ENCODE data around the gene CDK12.
"Not testable (repeated sequence)": the region's sequence is repeated elsewhere in the genome, so short reads cannot be mapped to it uniquely, and the experiment has no call there.

The CDK12 gene

DNA sequence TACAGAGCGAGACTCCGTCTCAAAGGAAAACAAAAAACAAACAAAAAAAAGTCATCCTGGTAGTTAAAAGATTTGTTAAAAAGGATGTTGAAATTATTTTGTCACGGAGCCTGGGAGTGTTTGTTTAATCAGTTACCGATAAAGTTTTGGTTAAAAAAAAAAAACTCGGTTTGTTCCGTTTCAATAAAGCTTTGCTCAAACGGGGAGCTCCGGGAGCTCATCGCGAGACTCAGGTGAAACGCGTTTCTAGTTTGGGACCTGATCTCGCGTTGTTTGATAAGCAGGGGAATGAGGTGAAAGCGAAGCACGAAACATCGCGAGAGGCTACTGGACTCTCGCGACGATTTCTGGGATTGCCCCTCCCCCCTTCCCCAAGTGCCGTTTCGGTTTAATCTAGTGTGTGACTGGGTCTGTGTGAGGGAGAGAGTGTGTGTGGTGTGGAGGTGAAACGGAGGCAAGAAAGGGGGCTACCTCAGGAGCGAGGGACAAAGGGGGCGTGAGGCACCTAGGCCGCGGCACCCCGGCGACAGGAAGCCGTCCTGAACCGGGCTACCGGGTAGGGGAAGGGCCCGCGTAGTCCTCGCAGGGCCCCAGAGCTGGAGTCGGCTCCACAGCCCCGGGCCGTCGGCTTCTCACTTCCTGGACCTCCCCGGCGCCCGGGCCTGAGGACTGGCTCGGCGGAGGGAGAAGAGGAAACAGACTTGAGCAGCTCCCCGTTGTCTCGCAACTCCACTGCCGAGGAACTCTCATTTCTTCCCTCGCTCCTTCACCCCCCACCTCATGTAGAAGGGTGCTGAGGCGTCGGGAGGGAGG, at the start of gene CDK12:
Gene CDK12 (plus strand): TSS at position 374 of the 813 bp plus-strand sequence. CDS start 586 bp downstream, outside the sequence.
- peak; percentile 100 for DNase-seq

DNA sequence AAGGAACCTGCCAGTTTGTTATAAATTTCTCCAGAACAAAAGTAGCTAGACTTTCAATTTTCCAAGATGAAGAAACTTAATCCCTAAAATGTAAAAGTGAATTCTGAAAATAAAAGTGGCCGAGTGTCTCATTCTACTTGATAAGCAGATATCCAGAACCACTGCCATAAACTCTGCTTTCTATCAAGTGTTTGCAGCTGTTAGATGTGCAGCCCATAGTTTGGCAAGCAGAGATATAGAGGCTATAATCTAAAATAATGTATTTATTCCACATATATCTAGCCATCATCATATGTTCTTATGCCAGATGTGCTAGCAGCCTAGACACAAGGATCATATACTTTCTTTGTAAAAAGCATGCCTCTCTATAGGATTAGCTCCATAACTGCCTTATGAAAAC, 45.1 kb upstream of the CDK12 start:
- DNase-seq: peak; percentile 89

DNA sequence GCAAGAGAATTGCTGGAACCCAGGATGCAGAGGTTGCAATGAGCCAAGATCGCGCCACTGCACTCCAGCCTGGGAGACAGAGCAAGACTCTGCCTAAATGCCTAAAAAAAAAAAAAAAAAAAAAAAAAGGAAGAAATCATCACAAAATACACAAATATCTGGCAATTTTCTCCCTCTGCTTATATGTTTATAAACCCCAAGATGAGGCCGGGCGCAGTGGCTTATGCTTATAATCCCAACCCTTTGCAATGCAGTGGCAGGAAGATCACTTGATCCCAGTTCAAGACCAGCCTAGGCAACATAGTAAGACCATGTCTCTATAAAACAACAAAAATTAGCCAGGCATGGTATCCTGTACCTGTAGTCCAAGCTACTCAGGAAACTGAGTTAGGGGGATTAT, 31.7 kb upstream of the CDK12 start:
- no peak for DNase-seq

DNA sequence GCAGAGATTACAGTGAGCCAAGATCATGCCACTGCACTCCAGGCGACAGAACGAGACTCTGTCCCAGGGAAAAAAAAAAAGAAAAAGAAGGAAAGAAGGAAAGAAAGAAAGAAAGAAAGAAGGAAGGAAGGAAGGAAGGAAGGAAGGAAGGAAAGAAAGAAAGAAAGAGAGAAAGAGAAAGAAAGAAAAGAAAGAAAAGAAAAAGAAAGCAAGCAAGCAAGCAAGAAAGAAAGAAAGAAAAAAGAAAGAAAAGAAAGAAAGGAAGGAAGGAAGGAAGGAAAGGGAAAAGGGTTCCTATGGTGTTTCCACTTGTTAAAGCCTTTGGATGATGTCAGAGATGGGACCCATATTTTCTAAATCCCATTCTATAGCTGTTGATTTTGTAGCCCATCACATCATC, 21.4 kb upstream of the CDK12 start:
- not testable (repeated sequence) for DNase-seq

DNA sequence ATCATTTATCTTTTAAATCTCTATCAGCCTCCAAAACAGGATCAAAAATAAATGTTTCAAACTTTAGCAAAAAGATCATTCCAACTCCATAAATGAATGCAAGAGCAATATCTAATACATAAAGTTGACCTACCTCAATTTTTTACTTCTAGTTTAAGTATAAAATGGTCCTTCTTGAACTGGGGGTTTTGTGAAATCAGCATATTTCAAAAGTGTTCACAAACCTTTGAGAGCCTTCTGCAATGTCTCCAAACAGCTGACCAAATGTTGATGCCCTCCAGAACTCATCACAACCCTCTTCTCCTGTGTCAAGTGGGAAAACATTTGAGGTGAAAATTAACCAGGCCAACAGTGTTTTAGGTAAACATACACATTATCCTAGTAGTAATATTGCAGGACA, 18.0 kb upstream of the CDK12 start:
- DNase-seq: no peak

DNA sequence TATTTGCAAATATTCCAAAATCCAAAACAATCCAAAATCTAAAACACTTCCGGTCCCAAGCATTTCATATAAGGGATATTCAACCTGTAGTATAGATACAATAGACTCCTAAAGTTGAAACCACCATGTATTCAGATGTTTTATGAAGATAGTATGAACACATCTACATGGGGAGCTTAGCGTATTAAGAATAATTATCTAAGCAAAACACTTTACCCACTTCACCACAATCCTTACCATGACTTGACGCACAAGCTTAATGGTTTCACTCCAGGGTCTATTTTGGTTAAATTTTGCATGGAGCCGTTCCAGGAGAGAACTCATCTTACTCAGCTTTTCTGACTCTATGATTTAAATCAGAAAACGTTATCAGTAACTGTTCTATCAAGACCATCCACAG, 13.7 kb upstream of the CDK12 start:
- DNase-seq: peak; percentile 48

DNA sequence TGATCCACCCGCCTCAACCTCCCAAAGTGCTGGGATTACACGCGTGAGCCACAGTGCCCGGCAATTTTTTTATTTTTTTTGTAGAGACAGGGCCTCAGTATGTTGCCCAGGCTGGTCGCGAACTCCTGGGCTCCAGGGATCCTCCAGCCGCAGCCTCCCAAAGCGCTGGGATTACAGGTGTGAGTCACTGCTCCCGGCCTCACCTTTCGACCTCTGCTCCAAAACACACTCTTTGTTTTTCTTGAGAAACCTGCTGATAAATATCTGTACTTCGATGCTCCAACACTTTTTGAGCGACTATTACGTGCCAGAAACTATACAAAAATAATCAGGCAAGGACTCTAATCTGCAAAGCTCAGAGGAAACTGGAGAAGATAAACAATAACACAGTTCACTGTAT, 11.2 kb upstream of the CDK12 start:
- DNase-seq: no peak

DNA sequence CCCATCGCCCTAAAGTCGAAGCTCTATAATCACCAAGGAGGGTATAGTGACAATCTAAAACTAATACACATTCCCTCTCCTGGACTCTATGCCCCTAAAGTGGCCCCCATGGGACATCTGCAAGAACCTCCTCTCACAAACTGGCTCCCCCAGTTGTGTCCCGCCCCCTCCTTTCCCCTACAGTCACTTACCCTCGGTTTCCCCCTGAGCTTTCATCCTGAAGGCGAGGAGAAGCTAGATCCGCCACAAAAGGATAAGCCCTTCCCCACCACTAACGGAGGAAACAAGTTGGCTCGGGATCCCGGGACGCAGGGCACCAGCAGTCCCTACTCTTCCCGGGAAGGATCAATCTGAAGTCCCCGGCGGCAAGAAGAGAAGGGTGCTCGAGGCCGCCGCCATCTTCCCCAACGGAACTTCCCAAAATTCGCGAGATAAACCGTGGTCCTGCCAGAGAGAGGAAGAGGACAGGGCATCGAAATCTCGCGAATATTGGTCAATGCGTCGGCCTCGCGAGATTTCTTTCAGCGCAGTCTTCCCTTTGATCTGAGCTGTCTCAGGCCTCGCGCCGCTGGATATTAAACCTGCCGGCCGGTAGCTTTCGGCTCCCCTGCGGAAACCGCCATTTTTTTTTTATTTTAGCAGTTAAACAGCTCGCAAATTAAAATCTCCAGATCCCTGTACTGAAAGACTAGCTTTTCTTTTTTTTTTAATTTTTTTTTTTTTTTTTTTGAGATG, 10.3 kb upstream of the CDK12 start, which contains the start of gene MED1:
Gene MED1 (minus strand): TSS at position 417 of the 735 bp plus-strand sequence. CDS start 201 bp downstream, at position 216.
- DNase-seq: peak; percentile 99

DNA sequence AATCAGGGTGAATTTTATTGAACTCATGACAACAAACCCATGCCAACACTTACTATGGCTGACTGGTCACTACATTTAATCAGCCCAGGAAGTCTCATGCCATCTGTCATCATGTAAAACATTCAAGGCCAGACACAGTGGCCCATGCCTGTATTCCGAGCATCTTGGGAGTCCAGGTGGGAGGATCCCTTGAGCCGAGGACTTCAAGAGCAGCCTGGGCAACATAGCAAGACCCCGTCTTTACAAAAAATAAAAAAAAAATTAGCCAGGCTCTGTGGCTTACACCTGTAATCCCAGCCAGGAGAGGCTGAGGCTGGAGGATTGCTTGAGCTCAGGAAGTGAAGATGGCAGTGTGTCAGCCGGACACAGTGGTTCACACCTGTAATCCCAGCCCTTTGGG, 5.4 kb upstream of the CDK12 start:
- no peak for DNase-seq

DNA sequence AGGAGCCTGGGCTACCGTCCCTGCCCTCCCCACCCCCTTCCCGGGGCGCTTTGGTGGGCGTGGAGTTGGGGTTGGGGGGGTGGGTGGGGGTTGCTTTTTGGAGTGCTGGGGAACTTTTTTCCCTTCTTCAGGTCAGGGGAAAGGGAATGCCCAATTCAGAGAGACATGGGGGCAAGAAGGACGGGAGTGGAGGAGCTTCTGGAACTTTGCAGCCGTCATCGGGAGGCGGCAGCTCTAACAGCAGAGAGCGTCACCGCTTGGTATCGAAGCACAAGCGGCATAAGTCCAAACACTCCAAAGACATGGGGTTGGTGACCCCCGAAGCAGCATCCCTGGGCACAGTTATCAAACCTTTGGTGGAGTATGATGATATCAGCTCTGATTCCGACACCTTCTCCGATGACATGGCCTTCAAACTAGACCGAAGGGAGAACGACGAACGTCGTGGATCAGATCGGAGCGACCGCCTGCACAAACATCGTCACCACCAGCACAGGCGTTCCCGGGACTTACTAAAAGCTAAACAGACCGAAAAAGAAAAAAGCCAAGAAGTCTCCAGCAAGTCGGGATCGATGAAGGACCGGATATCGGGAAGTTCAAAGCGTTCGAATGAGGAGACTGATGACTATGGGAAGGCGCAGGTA, 762 bp downstream of the CDK12 start:
- peak; percentile 29 for DNase-seq

DNA sequence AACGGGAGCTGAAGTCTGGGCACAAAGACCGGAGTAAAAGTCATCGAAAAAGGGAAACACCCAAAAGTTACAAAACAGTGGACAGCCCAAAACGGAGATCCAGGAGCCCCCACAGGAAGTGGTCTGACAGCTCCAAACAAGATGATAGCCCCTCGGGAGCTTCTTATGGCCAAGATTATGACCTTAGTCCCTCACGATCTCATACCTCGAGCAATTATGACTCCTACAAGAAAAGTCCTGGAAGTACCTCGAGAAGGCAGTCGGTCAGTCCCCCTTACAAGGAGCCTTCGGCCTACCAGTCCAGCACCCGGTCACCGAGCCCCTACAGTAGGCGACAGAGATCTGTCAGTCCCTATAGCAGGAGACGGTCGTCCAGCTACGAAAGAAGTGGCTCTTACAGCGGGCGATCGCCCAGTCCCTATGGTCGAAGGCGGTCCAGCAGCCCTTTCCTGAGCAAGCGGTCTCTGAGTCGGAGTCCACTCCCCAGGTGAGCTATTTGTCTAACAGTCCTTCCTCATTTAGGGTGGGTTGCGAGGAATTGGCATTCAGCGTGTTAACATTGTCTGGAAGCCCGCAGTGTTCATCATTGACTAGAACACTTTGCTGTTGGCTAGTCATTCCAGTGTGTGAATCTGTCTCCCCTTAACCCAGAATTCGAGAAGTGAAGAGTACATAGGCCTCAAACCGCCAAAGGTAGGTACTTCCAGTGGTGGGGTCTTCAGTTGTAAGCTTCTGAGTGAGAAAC, 1.5 kb downstream of the CDK12 start:
- DNase-seq: peak; percentile 15

DNA sequence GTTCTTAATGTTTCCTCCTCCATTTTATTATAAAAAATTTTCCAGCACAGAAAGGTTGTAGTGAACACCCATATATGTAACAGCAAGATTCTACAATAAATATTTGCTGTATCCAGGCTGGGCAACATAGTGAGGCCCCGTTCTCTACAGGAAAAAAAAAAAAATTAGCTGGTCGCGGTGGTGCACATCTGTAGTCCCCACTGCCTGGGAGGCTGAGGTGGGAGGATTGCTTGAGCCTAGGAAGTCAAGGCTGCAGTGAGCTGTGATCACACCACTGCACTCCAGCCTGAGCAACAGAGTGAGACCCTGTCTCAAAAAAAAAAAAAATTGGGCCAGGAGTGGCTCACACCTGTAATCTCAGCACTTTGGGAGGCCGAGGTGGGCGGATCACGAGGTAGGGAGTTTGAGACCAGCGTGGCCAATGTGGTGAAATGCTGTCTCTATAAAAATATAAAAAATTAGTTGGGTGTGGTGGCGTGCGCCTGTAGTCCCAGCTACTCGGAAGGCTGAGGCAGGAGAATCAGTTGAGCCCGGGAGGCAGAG, 3.4 kb downstream of the CDK12 start:
- not testable (repeated sequence) for DNase-seq

DNA sequence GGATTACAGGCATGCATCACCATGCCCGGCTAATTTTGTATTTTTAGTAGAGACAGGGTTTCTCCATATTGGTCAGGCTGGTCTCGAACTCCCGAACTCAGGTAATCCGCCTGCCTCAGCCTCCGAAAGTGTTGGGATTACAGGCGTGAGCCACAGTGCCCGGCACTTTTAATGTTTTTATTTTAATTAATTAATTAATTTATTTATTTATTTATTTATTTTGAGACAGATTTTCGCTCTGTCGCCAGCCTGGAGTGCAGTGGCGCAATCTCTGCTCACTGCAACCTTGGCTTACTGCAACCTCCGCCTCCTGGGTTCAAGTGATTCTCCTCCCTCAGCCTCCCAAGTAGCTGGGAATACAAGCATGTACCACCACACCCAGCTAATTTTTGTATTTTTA, 7.3 kb downstream of the CDK12 start:
- DNase-seq: not testable (repeated sequence)

DNA sequence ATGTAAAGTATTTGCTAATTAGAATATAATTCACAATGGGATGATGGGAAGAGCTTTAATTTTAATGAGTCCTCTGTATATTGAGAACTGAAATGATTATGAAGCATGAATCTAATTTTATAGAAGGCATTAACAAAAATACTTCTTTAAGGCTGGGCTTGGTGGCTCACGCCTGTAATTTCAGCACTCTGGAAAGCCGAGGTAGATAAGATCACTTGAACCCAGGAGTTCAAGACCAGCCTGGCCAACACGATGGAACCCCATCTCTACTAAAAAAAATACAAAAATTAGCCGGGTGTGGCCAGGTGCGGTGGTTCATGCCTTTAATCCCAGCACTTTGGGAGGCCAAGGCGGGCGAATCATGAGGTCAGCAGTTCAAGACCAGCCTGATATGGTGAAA, 12.0 kb downstream of the CDK12 start:
- no peak for DNase-seq

DNA sequence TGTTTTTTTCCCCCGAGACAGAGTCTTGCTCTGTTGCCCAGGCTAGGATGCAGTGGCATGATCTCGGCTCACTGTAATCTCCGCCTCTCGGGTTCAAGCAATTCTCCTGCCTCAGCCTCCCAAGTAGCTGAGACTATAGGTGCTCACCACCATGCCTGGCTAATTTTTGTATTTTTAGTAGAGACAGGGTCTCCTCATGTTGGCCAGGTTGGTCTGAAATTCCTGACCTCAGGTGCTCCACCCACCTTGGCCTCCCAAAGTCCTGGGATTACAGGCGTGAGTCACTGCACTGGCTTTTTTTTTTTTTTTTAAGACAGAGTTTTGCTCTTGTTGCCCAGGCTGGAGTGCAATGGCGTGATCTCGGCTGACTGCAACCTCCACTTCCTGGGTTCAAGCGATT, 18.3 kb downstream of the CDK12 start:
- not testable (repeated sequence) for DNase-seq

DNA sequence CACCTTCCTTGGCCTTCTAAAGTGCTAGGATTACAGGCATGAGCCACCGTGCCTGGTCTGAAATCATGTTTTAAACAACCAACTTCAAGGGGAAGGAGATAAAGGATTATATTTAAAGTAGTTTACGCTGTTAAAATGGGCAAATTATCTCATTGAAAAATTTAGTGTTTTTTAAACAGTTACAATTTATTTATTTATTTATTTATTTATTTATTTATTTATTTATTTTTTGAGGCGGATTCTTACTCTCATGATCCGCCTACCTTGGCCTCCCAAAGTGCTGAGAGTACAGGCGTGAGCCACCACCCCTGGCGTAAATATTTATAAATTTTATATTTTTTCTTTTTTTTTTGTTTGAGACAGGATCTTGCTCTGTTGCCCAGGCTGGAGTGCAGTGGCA, 22.2 kb downstream of the CDK12 start:
- DNase-seq: no peak

DNA sequence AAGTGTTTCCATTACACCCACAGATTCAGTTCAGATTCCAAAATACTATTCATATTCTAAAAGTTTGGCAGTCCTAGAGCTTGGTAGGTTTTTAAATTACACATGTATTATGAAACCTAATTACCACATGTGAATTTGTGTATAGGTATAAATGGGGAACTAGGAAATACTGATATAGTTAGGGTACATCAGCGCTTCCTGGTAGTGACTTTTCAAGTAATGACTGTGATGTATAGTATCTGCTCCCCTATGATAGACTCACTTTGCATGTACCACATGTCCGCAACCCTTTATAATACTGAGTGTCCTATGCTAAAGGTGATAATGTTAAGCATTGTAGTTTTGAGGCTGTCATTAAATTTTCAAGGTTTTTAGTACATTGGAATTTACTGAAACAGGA, 22.9 kb downstream of the CDK12 start:
- no peak for DNase-seq

DNA sequence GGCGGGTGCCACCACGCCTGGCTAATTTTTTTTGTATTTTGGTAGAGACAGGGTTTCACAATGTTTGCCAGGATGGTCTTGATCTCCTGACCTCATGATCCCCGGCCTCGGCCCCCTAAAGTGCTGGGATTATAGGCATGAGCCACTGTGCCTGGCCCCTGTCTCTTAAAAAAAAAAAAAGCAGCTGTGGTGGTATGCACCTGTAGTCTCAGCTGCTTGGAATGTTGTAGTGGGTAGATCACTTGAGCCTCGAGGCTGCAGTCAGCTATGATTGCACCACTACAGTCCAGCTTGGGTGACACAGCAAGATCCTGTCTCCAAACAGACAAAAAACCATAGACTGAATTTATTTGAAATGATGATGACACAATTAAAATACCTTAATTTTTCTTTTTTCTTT, 24.3 kb downstream of the CDK12 start:
- DNase-seq: no peak

DNA sequence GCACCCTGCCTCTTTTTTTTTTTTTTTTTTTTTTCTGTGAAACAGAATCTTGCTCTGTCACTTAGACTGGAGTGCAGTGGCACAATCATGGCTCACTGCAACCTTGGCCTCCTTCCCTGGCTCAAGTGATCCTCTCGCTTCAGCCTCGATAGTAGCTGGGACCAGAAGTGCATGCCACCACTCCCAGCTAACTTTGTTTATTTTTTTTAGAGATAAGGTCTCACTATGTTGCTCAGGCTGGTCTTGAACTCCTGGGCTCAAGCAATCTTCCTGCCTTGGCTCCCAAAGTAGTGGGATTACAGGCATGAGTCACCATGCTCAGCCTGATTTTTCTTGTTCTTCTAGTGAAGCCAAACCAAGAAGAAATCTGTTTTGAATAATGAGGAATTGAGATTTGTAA, 25.0 kb downstream of the CDK12 start:
- no peak for DNase-seq

DNA sequence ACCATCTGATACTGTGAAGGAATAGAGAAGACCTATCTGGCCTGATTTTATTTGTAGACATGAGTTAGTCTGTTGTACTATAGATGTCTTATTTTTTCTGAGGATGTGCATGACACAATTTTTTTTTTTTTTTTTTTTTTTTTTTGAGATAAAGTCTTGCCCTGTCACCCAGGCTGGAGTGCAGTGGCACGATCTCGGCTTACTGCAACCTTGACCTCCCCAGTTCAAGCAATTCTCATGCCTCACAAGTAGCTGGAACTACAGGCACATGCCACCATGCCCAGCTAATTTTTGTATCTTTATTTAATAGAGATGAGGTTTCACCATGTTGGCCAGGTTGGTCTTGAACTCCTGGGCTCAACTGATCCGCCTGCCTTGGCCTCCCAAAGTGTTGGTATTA, 26.2 kb downstream of the CDK12 start:
- not testable (repeated sequence) for DNase-seq

DNA sequence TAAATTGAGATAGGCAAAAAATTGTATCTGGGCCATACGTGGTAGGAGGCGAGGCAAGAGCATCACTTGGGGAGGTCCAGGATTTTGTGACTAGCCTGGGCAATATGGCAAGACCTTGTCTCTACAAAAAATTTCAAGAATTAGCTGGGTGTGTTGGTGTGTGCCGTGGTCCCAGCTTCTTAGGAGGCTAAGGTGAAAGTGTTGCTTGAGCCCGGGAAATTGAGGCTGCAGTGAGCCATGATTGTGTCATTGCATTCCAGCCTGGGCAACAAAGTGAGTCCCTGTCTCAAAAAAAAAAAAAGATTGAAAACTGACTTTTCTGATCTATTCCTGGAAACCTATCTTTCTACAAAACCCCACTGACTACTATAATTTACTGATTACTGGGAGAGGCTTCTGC, 26.7 kb downstream of the CDK12 start:
- DNase-seq: no peak

DNA sequence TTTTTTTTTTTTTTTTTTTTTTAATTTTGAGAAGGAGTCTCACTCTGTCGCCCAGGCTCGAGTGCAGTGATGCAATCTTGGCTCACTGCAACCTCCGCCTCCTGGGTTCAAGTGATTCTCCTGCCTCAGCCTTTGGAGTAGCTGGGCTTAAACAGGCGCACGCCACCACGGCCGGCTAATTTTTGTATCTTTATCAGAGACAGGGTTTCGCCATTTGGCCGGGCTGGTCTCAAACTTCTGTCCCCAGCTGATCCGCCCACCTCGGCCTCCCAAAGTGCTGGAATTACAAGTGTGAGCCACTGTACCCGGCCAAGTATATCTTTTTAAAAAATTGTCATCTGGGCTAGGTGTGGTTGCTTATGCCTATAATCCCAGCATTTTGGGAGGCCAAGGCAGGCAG, 35.6 kb downstream of the CDK12 start:
- DNase-seq: not testable (repeated sequence)

DNA sequence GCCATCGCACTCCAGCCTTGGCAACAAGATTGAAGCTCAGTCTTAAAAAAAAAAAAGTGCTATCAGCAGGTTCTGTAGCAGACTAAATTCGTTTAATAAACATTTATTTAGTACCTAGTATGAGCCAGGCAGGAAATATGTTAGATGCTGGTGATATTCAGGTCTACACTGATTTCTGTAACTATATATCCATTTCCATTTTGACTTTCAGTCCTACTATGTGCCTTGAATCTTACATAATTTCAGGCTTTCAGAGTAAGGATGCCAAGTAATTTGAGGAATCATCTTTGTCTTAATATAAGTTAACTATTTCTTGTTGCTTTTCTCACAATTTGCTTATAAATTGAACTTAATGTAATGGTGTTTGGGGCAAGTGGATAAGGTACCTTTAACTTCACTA, 46.2 kb downstream of the CDK12 start:
- no peak for DNase-seq

All from hematopoietic multipotent progenitor cell treated with erythropoietin and hydrocortisone succinate and interleukin-3 and kit ligand, for 8 days (in vitro differentiated cells).